H1 (cell line): Measurements from ENCODE around the gene ARHGEF5.

Source experiments
- CHD2 ChIP-seq: IDR thresholded peaks from 2 replicates; pipeline ENCODE4 v1.6.1; 2012; ENCODE audit warnings: low read length, improper control_type of control experiment
- CTCF ChIP-seq, 3 experiments: IDR thresholded peaks; 1 replicate in 2 of 3; 2 replicates in 1 of 3; pipeline versions ENCODE4 v1.5.1 to v1.6.1; 2011; ENCODE audit warnings: low read length in 3 of 3, mild to moderate bottlenecking in 3 of 3, inconsistent platforms in 2 of 3, low read depth in 1 of 3, moderate library complexity in 1 of 3; ENCODE audit not compliant: insufficient read depth in 1 of 3; ENCODE audit errors: control extremely low read depth in 1 of 3
- EGR1 ChIP-seq: IDR thresholded peaks from 2 replicates; pipeline ENCODE4 v1.6.1; 2011; ENCODE audit warnings: low read depth, low read length, borderline replicate concordance
- EP300 ChIP-seq, 2 experiments: IDR thresholded peaks; 1 replicate in 1 of 2; 2 replicates in 1 of 2; pipeline ENCODE4 v1.6.1; 2011 to 2012; ENCODE audit warnings: low read depth in 2 of 2, low read length in 2 of 2, mild to moderate bottlenecking in 2 of 2, borderline replicate concordance in 1 of 2, inconsistent platforms in 1 of 2, moderate library complexity in 1 of 2
- EZH2 ChIP-seq: fragments of 200-600 bp; sonication (generic); IDR thresholded peaks from 2 replicates; pipeline ENCODE4 v1.7.1; 2012; ENCODE audit warnings: low read depth, mild to moderate bottlenecking, moderate library complexity, low read length, inconsistent platforms; ENCODE audit not compliant: severe bottlenecking
- JUN ChIP-seq: IDR thresholded peaks from 2 replicates; pipeline ENCODE4 v1.6.1; 2011; ENCODE audit warnings: low read depth, mild to moderate bottlenecking, improper control_type of control experiment, low read length
- MAX ChIP-seq: IDR thresholded peaks from 2 replicates; pipeline ENCODE4 v1.6.1; 2012; ENCODE audit warnings: inconsistent platforms
- POLR2AphosphoS5 ChIP-seq: IDR thresholded peaks from 2 replicates; pipeline ENCODE4 v1.6.1; 2011; ENCODE audit warnings: low read depth, low read length
- RFX5 ChIP-seq: IDR thresholded peaks from 2 replicates; pipeline ENCODE4 v1.6.1; 2011; ENCODE audit warnings: low read depth, low read length, improper control_type of control experiment, borderline replicate concordance
- RXRA ChIP-seq: IDR thresholded peaks from 2 replicates; pipeline ENCODE4 v1.6.1; 2011; ENCODE audit warnings: low read depth, mild to moderate bottlenecking, low read length, moderate library complexity; ENCODE audit not compliant: insufficient read depth
- SP2 ChIP-seq: IDR thresholded peaks from 2 replicates; pipeline ENCODE4 v1.6.1; 2012; ENCODE audit warnings: mild to moderate bottlenecking, low read length, inconsistent platforms
- ZNF274 ChIP-seq: IDR thresholded peaks from 2 replicates; pipeline ENCODE4 v1.7.0; 2012; ENCODE audit warnings: low read length, borderline replicate concordance; ENCODE audit errors: extremely low read depth

- TF ChIP-seq EZH2 (no peak), CTCF (IDR thresholded peaks at IDR 0.05; ENCODE audit: control extremely low read depth in 1 of 3, insufficient read depth in 1 of 3, low read depth in 1 of 3, low read length in 3 of 3) (no peak), RFX5 (no peak), POLR2AphosphoS5 (no peak), MAX (no peak), SP2 (no peak), JUN (no peak), EGR1 (no peak), CHD2 (no peak), EP300 (IDR thresholded peaks at IDR 0.05; ENCODE audit: borderline replicate concordance in 1 of 2, low read depth in 2 of 2, low read length in 2 of 2) (no peak), RXRA (no peak), ZNF274 (no peak)
Measured at GRCh38 chr7:144397086-144397485, 41.9 kb downstream of the ARHGEF5 start.
